ENCODE data around the gene SCAMP4.
A peak's percentile ranks its signal among the peaks of the same experiment; 100 is the strongest.

Gene SCAMP4

DNA sequence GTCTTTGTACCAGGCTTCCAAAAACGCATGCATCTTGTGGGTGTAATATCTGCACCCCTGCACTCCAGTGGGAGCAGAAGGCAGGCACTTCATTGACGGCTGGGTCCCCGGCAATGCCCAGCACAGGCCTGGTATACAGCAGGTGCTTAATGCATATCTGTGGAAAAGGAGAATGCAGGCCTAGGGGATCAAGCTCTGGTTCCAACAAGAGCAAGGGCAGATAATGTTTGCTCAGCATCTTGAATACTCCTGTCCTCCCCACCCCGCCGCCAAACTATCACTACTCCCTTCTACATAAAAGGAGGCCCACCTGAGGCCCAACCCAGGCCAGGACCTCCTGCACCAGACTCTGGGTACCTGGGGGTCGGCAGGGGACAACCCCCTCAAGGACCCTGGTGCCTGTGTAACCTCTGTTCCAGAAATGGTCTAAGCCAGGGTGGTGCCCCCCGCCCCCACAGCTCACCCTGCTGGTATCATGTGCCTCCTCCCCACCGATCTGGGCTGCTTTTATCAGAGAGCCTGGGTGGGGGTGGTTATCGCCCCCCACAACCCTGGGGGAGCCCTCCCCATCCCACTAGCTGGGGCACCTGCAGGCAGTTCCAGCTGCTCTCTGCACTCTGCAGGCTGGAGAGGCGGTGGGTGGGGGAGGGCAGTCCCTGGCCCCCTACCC lies 46.7 kb upstream of the SCAMP4 start:
- H3K9me3 ChIP-seq: no peaks in the 10 kb centered on the region
- no peak overlapping the region for H3K4me3 ChIP-seq (ENCODE audit: low read depth in 1 of 2, low read length in 1 of 2)
- no peaks in the 10 kb centered on the region for H3K27me3 ChIP-seq
- H3K36me3 ChIP-seq: peaks cover 9% of the 10 kb centered on the region
- peaks cover 80 to 89% of the 10 kb centered on the region in 2 experiments for H3K4me1 ChIP-seq (ENCODE audit: control insufficient read depth in 1 of 2, insufficient read depth in 1 of 2, low read depth in 1 of 2, low read length in 1 of 2)
- peak overlapping the region; percentile 98 for H3K27ac ChIP-seq
- TF ChIP-seq CTCF (IDR thresholded peaks at IDR 0.05): no peak

DNA sequence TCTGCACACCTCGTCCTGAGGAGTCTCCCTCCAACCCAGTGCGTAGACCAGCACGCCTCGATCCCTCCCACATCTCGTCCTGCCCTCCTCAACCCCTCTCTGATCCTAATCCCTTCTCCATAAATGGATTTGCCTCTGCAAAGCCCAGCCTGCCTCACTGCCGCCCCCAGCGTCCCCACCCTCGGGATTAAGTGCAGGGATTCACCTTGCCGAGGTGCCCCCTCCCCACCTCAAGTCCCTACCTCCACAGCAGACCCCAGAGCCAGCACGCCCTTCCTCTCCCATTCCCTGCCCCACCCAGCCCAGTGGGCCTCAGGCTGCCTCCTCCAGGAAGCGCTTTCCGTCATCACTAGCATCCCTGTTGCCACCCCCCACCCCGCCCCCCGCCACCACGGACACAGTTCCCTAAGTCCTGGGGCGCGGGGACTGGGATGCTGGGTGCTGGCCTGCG lies 45.8 kb upstream of the SCAMP4 start:
- Histone ChIP-seq H3K4me1 (ENCODE audit: control insufficient read depth in 1 of 2, insufficient read depth in 1 of 2, low read depth in 1 of 2, low read length in 1 of 2) (peaks cover 72 to 85% of the 10 kb centered on the region in 2 experiments), H3K36me3 (peaks cover 2% of the 10 kb centered on the region), H3K9me3 (no peaks in the 10 kb centered on the region), H3K27ac (no peak overlapping the region), H3K4me3 (ENCODE audit: low read depth in 1 of 2, low read length in 1 of 2) (no peak overlapping the region), H3K27me3 (no peaks in the 10 kb centered on the region)
- TF ChIP-seq CTCF (IDR thresholded peaks at IDR 0.05): no peak

DNA sequence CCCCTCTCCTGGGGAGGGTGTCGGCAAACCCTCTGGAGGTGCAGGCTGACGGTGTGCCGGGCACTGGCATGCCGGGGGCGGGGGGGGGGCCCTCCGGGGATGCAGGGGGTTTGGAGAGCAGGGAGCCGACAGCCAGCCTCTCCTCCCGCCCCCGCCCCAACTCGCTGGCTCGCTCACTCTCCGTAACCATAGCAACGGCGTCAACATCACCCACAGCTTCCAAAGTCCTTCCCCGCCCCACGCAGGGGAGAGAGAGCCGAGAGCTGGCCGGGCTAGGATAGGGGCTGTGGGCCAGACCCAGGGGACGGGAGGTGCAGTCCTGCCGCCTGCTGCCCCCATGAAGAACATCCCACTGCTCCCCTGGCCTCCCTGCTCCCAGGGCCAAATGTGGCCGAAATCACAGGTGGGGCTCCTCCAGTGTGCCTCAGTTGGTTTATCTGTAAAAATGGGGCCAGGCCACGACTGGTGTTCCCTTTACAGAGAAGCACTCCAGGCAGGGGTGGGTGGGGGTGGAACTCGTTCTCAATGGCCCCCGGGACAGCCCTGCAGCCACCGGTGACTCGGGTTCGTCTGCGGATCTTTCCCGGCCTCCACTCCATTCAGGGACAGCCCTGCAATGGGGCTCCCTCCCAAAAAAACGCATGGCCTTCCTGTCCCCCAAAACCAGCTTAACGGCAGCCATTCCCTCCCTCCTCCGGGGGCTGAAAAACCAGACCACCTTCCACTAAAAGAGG lies 45.0 kb upstream of the SCAMP4 start:
- no peak for TF ChIP-seq CTCF (IDR thresholded peaks at IDR 0.05)
- peaks cover 68 to 81% of the 10 kb centered on the region in 2 experiments for H3K4me1 ChIP-seq (ENCODE audit: control insufficient read depth in 1 of 2, insufficient read depth in 1 of 2, low read depth in 1 of 2, low read length in 1 of 2)
- H3K36me3 ChIP-seq: no peaks in the 10 kb centered on the region
- H3K27me3 ChIP-seq: no peaks in the 10 kb centered on the region
- no peak overlapping the region for H3K4me3 ChIP-seq (ENCODE audit: low read depth in 1 of 2, low read length in 1 of 2)
- H3K9me3 ChIP-seq: no peaks in the 10 kb centered on the region
- no peak overlapping the region for H3K27ac ChIP-seq

DNA sequence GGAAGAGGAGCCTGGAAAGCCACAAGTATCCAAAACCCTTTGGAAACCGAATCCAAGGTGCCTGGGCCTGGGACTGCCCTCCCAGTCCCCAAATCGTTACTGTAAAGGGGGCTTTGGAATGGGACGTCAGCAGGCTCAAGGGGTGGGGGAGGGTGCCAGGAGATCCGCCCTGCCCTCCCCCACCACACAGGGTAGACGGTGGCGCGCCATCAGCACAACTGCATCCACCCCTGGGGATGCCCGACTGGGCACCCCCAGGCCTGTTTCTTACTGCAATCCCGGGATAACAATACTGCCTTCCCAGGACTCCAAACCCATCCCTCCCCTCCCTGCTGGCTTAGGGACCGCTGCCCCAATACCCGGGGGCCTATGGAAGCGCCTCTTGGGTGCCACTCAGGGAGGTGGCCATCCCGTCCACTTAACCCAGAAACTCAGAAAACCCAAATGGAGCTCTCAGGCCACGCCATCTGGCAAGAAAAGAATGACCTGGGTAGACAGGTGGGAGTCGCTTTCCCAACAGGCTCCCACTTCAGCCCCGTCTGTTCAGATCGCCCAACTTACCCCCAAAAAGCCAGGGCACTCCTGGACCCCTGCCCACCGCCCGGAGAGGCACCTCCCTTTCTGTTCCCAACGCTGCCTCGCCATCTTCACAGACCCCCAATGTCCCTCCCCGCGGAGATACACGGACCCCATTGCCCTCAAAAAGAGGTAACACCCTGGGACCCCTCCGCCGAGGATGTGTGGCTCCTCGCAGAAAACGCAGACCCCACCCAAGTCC lies 44.2 kb upstream of the SCAMP4 start:
- Histone ChIP-seq H3K4me1 (ENCODE audit: control insufficient read depth in 1 of 2, insufficient read depth in 1 of 2, low read depth in 1 of 2, low read length in 1 of 2) (peaks cover 63 to 76% of the 10 kb centered on the region in 2 experiments), H3K4me3 (ENCODE audit: low read depth in 1 of 2, low read length in 1 of 2) (peak overlapping the region; percentile 72 to 78), H3K27ac (no peak overlapping the region), H3K9me3 (no peaks in the 10 kb centered on the region), H3K36me3 (no peaks in the 10 kb centered on the region), H3K27me3 (no peaks in the 10 kb centered on the region)
- no peak for TF ChIP-seq CTCF (IDR thresholded peaks at IDR 0.05)

DNA sequence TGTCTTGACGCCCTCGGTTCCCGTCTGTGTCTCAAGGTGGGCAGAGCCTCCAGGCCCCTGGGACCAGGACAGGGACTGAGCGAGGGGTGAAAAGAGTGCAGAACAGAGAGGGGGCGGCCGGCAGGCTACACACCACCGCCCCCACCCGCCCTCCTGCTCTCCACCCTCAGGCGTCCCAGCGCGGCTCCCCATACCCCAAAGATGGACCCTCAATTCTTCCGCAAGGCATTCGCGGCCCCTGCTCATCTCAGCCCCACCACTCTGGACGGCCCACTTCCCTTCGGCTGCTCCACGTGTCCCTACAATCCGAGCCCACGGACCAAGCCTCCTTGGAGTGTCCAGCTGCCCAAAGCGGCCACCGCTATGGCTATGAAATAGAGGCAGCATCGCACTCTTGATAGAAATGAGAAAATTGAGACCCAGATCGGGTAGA lies 43.6 kb upstream of the SCAMP4 start:
- Histone ChIP-seq H3K27me3 (no peaks in the 10 kb centered on the region), H3K36me3 (no peaks in the 10 kb centered on the region), H3K4me3 (ENCODE audit: low read depth in 1 of 2, low read length in 1 of 2) (peak overlapping the region; percentile 72 to 78), H3K4me1 (ENCODE audit: control insufficient read depth in 1 of 2, insufficient read depth in 1 of 2, low read depth in 1 of 2, low read length in 1 of 2) (peaks cover 57 to 70% of the 10 kb centered on the region in 2 experiments), H3K27ac (peak overlapping the region; percentile 99), H3K9me3 (no peaks in the 10 kb centered on the region)
- TF ChIP-seq CTCF (IDR thresholded peaks at IDR 0.05): no peak

Measured in neutrophil (primary cell).